GM12874 (cell line): ENCODE measurements around the gene COL9A1.

ENCODE experiments used
- CTCF ChIP-seq: IDR thresholded peaks from 2 replicates; pipeline ENCODE4 v1.5.1; 2011; ENCODE audit warnings: low read depth, mild to moderate bottlenecking, control low read depth, low read length, moderate library complexity; ENCODE audit not compliant: insufficient read depth

Gene COL9A1

GRCh38 chr6:70208235-70208790 is 94.6 kb downstream of the COL9A1 start:
- TF ChIP-seq CTCF: no peak

GRCh38 chr6:70198785-70199184 is 104.1 kb downstream of the COL9A1 start:
- no peak for TF ChIP-seq CTCF

- no peak for TF ChIP-seq CTCF
Measured at GRCh38 chr6:70196531-70196930, 106.4 kb downstream of the COL9A1 start.

- TF ChIP-seq CTCF: no peak
Measured at GRCh38 chr6:70194421-70194820, 108.5 kb downstream of the COL9A1 start.

GRCh38 chr6:70188202-70188601 is 114.7 kb downstream of the COL9A1 start:
- TF ChIP-seq CTCF: no peak

GRCh38 chr6:70186461-70186860 is 116.4 kb downstream of the COL9A1 start:
- no peak for TF ChIP-seq CTCF

- TF ChIP-seq CTCF: no peak
Measured at GRCh38 chr6:70184723-70185122, 118.2 kb downstream of the COL9A1 start.

- TF ChIP-seq CTCF: no peak
Measured at GRCh38 chr6:70183538-70183937, 119.3 kb downstream of the COL9A1 start.
